A673 (cell line): ENCODE results near the gene ACTMAP. TPM values are rescaled to one million over a fixed set of nuclear protein-coding genes. Genes with fewer than 3 reads are reported as not detected.

Experiments
- BruUV-seq: library from RNA; stranded (reverse); fragments of 400-500 nt; replicated peaks from 2 replicates; lab custom pipeline; 2021; lab: Mats Ljungman, UMichigan
- CTCF ChIA-PET: fragments of 300-600 bp; sonication (Branson Sonifier 250); formaldehyde crosslinking; loops from one replicate; lab custom pipeline; 2022; ENCODE audit warnings: antibody characterized with exemption; lab: Charles Lee
- POLR2A ChIA-PET: fragments of 300-600 bp; sonication (Branson Sonifier 250); formaldehyde crosslinking; loops from one replicate; lab custom pipeline; 2022; ENCODE audit warnings: antibody characterized with exemption; ENCODE audit not compliant: low non-redundant PET; lab: Charles Lee
- DNase-seq: peaks from one replicate; pipeline ENCODE4 v3.0.0-alpha.2; 2015; ENCODE audit warnings: low spot score
- H3K27ac ChIP-seq: fragments of 200-600 bp; sonication (generic); 2 replicates; pipeline ENCODE4 v1.5.1; 2016; ENCODE audit warnings: mixed run types, low read depth, mild to moderate bottlenecking, mixed read lengths, antibody characterized with exemption, low read length; ENCODE audit not compliant: poor library complexity, severe bottlenecking
- H3K27me3 ChIP-seq: fragments of 200-600 bp; sonication (generic); replicated peaks from 2 replicates; pipeline ENCODE4 v1.6.1; 2017; ENCODE audit warnings: mixed run types, low read depth, mild to moderate bottlenecking, mixed read lengths, antibody characterized with exemption, low read length; ENCODE audit not compliant: insufficient read depth, poor library complexity
- H3K36me3 ChIP-seq: fragments of 200-600 bp; sonication (generic); 2 replicates; pipeline ENCODE4 v1.6.1; 2016; ENCODE audit warnings: mixed run types, mild to moderate bottlenecking, mixed read lengths, antibody characterized with exemption, low read length; ENCODE audit not compliant: insufficient read depth, poor library complexity, severe bottlenecking
- H3K4me1 ChIP-seq: fragments of 200-600 bp; sonication (generic); 2 replicates; pipeline ENCODE4 v1.6.1; 2017; ENCODE audit warnings: mixed run types, mild to moderate bottlenecking, mixed read lengths, antibody characterized with exemption, low read length; ENCODE audit not compliant: insufficient read depth, poor library complexity, severe bottlenecking
- H3K4me3 ChIP-seq: fragments of 200-600 bp; sonication (generic); 2 replicates; pipeline ENCODE4 v1.5.1; 2016; ENCODE audit warnings: low read depth, mixed run types, mild to moderate bottlenecking, mixed read lengths, low read length; ENCODE audit not compliant: poor library complexity, severe bottlenecking
- H3K9me3 ChIP-seq: fragments of 200-600 bp; sonication (generic); 2 replicates; pipeline ENCODE4 v1.6.1; 2016; ENCODE audit warnings: mixed run types, low read depth, mild to moderate bottlenecking, mixed read lengths, antibody characterized with exemption, low read length; ENCODE audit not compliant: poor library complexity, severe bottlenecking
- EZH2 ChIP-seq: fragments of 200-600 bp; sonication (generic); IDR thresholded peaks from 2 replicates; pipeline ENCODE4 v1.6.1; 2017; ENCODE audit warnings: borderline replicate concordance, low read depth, mild to moderate bottlenecking, mixed read lengths, antibody characterized with exemption, low read length; ENCODE audit not compliant: poor library complexity, severe bottlenecking
- intact Hi-C: fragments of 100-400 bp; cut with micrococcal nuclease; formaldehyde crosslinking; loops from one replicate; pipeline ENCODE4 v1.10.0; 2022; ENCODE audit not compliant: unreplicated experiment
- total RNA-seq: library from RNA; stranded (reverse); gene quantifications from 2 replicates; pipeline ENCODE4 v1.2.3, GENCODE V29; 2021
- TF ChIP-seq, protein P1 (sequence below): fragments of 300-800, 200-600 bp; sonication (generic); conservative IDR thresholded peaks from 2 replicates; pipeline ENCODE4 v1.5.1; 2017; ENCODE audit warnings: low read depth, mild to moderate bottlenecking, antibody characterized with exemption, low read length, moderate library complexity, mixed read lengths

The ACTMAP gene
- total RNA-seq, 1 experiment from 2014 or later, result 17.1 TPM

GRCh38 chr19:40798683-40799557 is 48.6 kb upstream of the ACTMAP start, which contains the start of gene EGLN2:
EGLN2 (plus strand) TSS chr19:40799191; CDS start chr19:40800573, 1,382 bp downstream.
- BruUV-seq, result no TSS peak

DNA sequence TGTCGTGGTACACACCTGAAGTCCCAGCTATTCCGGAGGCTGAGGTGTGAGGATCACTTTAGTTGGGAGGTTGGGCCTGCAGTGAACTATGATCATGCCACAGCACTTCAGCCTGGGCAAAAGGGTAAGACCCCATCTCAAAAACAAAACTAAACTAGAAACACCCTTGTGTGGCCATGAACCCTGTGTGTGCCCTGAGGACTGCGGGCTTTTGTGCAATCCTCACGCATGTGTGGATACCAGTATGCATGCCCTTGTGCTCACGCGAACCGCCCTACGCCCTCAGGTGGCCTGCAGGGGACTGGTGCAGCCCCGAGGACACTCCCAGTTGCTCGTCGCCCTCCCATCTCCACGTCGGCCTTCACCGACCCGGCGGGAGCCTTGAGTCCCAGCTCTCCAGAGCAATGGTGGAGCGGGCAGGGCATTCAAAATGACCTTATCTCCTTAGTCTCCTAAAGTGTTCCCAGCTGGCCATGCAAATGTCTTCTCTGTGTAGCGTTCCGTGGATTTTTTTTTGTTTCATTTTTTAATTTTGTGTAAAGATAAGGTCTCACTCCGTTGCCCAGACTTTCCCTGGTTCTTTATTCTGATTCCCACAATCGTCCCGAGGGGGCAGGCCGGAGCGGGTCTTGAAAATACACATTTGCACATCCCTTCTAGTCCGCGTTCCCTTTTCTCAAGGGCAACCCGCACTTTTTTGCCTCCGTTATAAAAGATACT is 47.8 kb upstream of the ACTMAP start:
- DNase-seq, result peak; percentile 34
- Histone ChIP-seq H3K27me3 (no peaks in the 10 kb centered on the region), H3K4me3 (peak overlapping the region; percentile 50), H3K36me3 (peaks cover 21% of the 10 kb centered on the region), H3K9me3 (no peaks in the 10 kb centered on the region), H3K27ac (peak overlapping the region; percentile 62), H3K4me1 (peaks cover 34% of the 10 kb centered on the region)
- ChIA-PET CTCF (interaction anchor here (0.7 to 1.0 kb wide), 2 partner anchors 9 to 19 kb away, joined by 5 to 10 read pairs; partner anchors contain the start of gene RAB4B), POLR2A (interaction anchor here (0.7 kb wide), 1 partner anchor 20 kb away, joined by 3 read pairs; the partner anchor contains the start of gene RAB4B)
- intact Hi-C loops, result loop anchor here (1.0 to 2.0 kb wide), 2 partner anchors 20 to 47 kb away; partner anchors contain the start of genes ACTMAP, RAB4B and SNRPA
- BruUV-seq, result no TSS peak
- no peak for TF ChIP-seq EZH2
- TF ChIP-seq, protein P1, sequence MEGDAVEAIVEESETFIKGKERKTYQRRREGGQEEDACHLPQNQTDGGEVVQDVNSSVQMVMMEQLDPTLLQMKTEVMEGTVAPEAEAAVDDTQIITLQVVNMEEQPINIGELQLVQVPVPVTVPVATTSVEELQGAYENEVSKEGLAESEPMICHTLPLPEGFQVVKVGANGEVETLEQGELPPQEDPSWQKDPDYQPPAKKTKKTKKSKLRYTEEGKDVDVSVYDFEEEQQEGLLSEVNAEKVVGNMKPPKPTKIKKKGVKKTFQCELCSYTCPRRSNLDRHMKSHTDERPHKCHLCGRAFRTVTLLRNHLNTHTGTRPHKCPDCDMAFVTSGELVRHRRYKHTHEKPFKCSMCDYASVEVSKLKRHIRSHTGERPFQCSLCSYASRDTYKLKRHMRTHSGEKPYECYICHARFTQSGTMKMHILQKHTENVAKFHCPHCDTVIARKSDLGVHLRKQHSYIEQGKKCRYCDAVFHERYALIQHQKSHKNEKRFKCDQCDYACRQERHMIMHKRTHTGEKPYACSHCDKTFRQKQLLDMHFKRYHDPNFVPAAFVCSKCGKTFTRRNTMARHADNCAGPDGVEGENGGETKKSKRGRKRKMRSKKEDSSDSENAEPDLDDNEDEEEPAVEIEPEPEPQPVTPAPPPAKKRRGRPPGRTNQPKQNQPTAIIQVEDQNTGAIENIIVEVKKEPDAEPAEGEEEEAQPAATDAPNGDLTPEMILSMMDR, result peak; percentile 57

More at GRCh38 chr19:40798683-40799557, 48.6 kb upstream of the ACTMAP start, which contains the start of gene EGLN2:
- Histone ChIP-seq H3K4me3 (peak within 1 kb of the TSS; percentile 97), H3K4me1 (peaks cover 42% of the 10 kb centered on the region), H3K27me3 (no peaks in the 10 kb centered on the region), H3K36me3 (peaks cover 25% of the 10 kb centered on the region), H3K27ac (peak within 1 kb of the TSS; percentile 88), H3K9me3 (no peaks in the 10 kb centered on the region)
- peak; percentile 100 for DNase-seq
- TF ChIP-seq EZH2, result no peak
- TF ChIP-seq, protein P1, result no peak
- intact Hi-C loops, result loop anchor here (1.0 to 2.0 kb wide), 2 partner anchors 21 to 48 kb away; partner anchors contain the start of genes ACTMAP, RAB4B and SNRPA
- ChIA-PET CTCF (interaction anchor here (0.6 to 1.0 kb wide), 3 partner anchors 8 to 225 kb away, joined by 5 to 10 read pairs (median 5); partner anchors contain the start of gene RAB4B), POLR2A (interaction anchor here (0.7 kb wide), 1 partner anchor 20 kb away, joined by 3 read pairs; the partner anchor contains the start of gene RAB4B)
